ENCODE results near the gene ALDH1L2.

ALDH1L2 gene

DNA sequence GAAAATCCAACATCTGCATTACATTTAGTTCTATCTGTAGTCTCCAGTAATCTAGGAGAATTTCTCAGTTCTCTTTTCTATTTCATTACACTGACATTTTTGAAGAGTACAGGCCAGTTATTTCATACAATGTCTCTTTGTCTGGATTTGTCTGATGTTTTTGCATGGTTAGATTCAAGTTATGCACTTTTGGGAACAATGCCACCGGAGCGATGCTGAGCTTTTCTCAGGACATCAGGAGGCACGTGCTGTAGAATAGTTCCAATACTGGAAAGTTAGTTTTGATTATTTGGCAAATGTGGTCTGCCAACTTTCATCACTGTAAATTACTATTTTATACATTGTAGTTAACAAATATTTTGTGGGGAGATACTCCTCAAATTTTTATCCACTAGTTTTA, 43.1 kb downstream of the ALDH1L2 start:
- no peak for TF ChIP-seq CTCF (IDR thresholded peaks at IDR 0.05; ENCODE audit: borderline replicate concordance, control extremely low read depth, extremely low read depth, insufficient read depth, missing control alignments)
- in situ Hi-C loops (cut with MboI; ENCODE audit: low sequenced_read_pairs, unreplicated experiment), result no loop called here
- DNase-seq (ENCODE audit: low spot score), result no peak

- no peak for DNase-seq (ENCODE audit: low spot score)
- no peak for TF ChIP-seq CTCF (IDR thresholded peaks at IDR 0.05; ENCODE audit: borderline replicate concordance, control extremely low read depth, extremely low read depth, insufficient read depth, missing control alignments)
- in situ Hi-C loops (cut with MboI; ENCODE audit: low sequenced_read_pairs, unreplicated experiment), result no loop called here
Measured at GRCh38 chr12:105040476-105040875, 43.8 kb downstream of the ALDH1L2 start.

GRCh38 chr12:105036937-105037649, 47.2 kb downstream of the ALDH1L2 start:
- no peak for TF ChIP-seq CTCF (IDR thresholded peaks at IDR 0.05; ENCODE audit: borderline replicate concordance, control extremely low read depth, extremely low read depth, insufficient read depth, missing control alignments)
- DNase-seq (ENCODE audit: low spot score), result no peak
- in situ Hi-C loops (cut with MboI; ENCODE audit: low sequenced_read_pairs, unreplicated experiment), result no loop called here

DNA sequence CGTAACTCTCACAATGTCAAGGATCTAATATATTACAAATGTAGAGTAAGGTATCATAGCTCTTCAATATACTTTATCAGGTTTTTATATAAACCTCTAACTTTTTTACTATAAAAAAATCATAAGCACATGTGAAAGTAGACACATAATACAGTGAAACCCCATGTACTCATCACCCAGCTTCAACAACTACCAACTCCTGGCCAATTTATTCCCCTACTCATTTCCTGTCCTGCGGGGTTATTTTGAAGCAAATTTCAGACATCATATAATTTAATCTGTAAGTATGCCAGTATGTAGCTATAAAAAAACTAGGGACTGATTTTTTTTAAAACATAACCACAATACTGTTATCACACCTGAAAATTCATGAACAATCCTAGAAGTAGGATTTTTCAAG, 50.4 kb downstream of the ALDH1L2 start:
- no peak for DNase-seq (ENCODE audit: low spot score)
- in situ Hi-C loops (cut with MboI; ENCODE audit: low sequenced_read_pairs, unreplicated experiment), result no loop called here
- TF ChIP-seq CTCF (IDR thresholded peaks at IDR 0.05; ENCODE audit: borderline replicate concordance, control extremely low read depth, extremely low read depth, insufficient read depth, missing control alignments), result no peak

DNA sequence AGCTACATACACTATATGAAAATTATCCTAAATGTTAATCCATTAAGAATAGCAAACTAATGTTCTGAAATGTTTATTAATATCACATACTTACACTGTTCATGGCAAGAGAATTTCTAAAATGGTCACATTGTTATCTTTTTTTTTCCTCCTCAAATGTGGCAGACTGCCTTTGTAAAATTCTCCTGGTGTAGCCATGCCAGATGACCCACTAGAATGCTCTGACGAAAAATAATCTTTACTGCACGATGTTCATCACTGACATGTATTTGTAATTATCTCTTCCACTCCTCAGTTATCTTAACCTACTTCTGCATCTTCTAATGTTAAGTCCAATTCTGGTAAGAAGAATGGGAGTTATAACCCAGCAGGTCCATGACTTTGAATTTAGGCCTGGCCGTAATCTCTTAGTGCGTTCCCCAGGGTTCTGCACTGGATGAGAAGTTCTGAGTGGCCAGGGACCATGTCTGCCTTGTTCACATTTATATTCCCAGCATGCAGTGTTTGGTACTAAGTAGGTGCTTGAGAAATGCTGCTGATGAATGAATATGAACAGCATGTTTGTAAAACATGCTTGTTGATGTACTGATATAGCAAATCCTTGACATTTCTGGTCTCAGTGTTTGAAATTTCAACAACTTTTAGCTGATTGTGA, 51.4 kb downstream of the ALDH1L2 start:
- in situ Hi-C loops (cut with MboI; ENCODE audit: low sequenced_read_pairs, unreplicated experiment), result no loop called here
- DNase-seq (ENCODE audit: low spot score), result no peak
- TF ChIP-seq CTCF (IDR thresholded peaks at IDR 0.05; ENCODE audit: borderline replicate concordance, control extremely low read depth, extremely low read depth, insufficient read depth, missing control alignments), result no peak

GRCh38 chr12:105030820-105031807, 53.1 kb downstream of the ALDH1L2 start:
- no peak for TF ChIP-seq CTCF (IDR thresholded peaks at IDR 0.05; ENCODE audit: borderline replicate concordance, control extremely low read depth, extremely low read depth, insufficient read depth, missing control alignments)
- peak; percentile 20 for DNase-seq (ENCODE audit: low spot score)
- in situ Hi-C loops (cut with MboI; ENCODE audit: low sequenced_read_pairs, unreplicated experiment), result no loop called here

All from GM13976 (cell line).